DND-41 (cell line): ENCODE results near the gene TBX18.

ENCODE experiments used
- ATAC-seq: fragments of 200-7000 bp; cut with Tn5 transposase; 3 replicates; pipeline ENCODE4 v1.9.1; 2021; ENCODE audit warnings: low read depth; ENCODE audit not compliant: insufficient read depth
- DNase-seq: peaks from one replicate; pipeline ENCODE4 v3.0.0-alpha.2; 2020
- H2AFZ ChIP-seq: 2 replicates; pipeline ENCODE4 v1.6.0; 2012; ENCODE audit warnings: low read depth, low read length
- H3K27ac ChIP-seq: 2 replicates; pipeline ENCODE4 v1.5.1; 2012; ENCODE audit warnings: low read length, inconsistent platforms
- H3K27me3 ChIP-seq: fragments of 200-600 bp; sonication (generic); 2 replicates; pipeline ENCODE4 v1.6.0; 2012; ENCODE audit warnings: low read length, mild to moderate bottlenecking, inconsistent platforms; ENCODE audit not compliant: insufficient read depth, poor library complexity
- H3K36me3 ChIP-seq: 2 replicates; pipeline ENCODE4 v1.5.1; 2012; ENCODE audit warnings: low read length, inconsistent platforms; ENCODE audit not compliant: insufficient read depth
- H3K4me1 ChIP-seq: 2 replicates; pipeline ENCODE4 v1.5.1; 2012; ENCODE audit warnings: mild to moderate bottlenecking, low read length; ENCODE audit not compliant: insufficient read depth
- H3K4me2 ChIP-seq: 2 replicates; pipeline ENCODE4 v1.6.0; 2012; ENCODE audit warnings: mild to moderate bottlenecking, moderate library complexity, low read length, inconsistent platforms; ENCODE audit not compliant: insufficient read depth
- H3K4me3 ChIP-seq, 2 experiments: fragments of 200-600 bp in 1 of 2; shearing (Covaris generic) in 1 of 2; 2 replicates each; pipeline ENCODE4 v1.5.1; 2012 to 2016; ENCODE audit warnings: inconsistent platforms in 2 of 2, low read length in 2 of 2, mild to moderate bottlenecking in 2 of 2, low read depth in 1 of 2, moderate library complexity in 1 of 2
- H3K79me2 ChIP-seq: 2 replicates; pipeline ENCODE4 v1.6.0; 2012; ENCODE audit warnings: low read length, inconsistent platforms; ENCODE audit not compliant: insufficient read depth
- H3K9ac ChIP-seq: 2 replicates; pipeline ENCODE4 v1.6.0; 2012; ENCODE audit warnings: low read depth, mild to moderate bottlenecking, inconsistent platforms, low read length, moderate library complexity
- H3K9me3 ChIP-seq: 2 replicates; pipeline ENCODE4 v1.5.1; 2012; ENCODE audit warnings: low read length, moderate library complexity, mild to moderate bottlenecking, inconsistent platforms; ENCODE audit not compliant: insufficient read depth, severe bottlenecking
- H4K20me1 ChIP-seq: 2 replicates; pipeline ENCODE4 v1.6.0; 2012; ENCODE audit warnings: low read length; ENCODE audit not compliant: insufficient read depth
- CTCF ChIP-seq: IDR thresholded peaks from 2 replicates; pipeline ENCODE4 v1.5.1; 2012; ENCODE audit warnings: borderline replicate concordance, low read length, moderate library complexity, mild to moderate bottlenecking; ENCODE audit not compliant: poor library complexity, severe bottlenecking; ENCODE audit errors: extremely low read depth
- EZH2 ChIP-seq: IDR thresholded peaks from 3 replicates; pipeline ENCODE4 v1.6.1; 2012; ENCODE audit warnings: borderline replicate concordance, low read depth, mild to moderate bottlenecking, moderate library complexity, low read length, inconsistent platforms; ENCODE audit not compliant: severe bottlenecking

The TBX18 gene

GRCh38 chr6:84687431-84687830, 77.0 kb downstream of the TBX18 start:
- Histone ChIP-seq H3K9ac (no peak overlapping the region), H3K4me2 (no peak overlapping the region), H3K27ac (no peak overlapping the region), H3K27me3 (no peaks in the 10 kb centered on the region), H3K4me1 (no peaks in the 10 kb centered on the region), H4K20me1 (no peaks in the 10 kb centered on the region), H3K79me2 (no peaks in the 10 kb centered on the region), H2AFZ (no peak overlapping the region), H3K36me3 (no peaks in the 10 kb centered on the region), H3K9me3 (no peaks in the 10 kb centered on the region), H3K4me3 (no peak overlapping the region)
- no peak for DNase-seq
- ATAC-seq, result no peak
- TF ChIP-seq EZH2 (no peak), CTCF (no peak)

- ATAC-seq, result peak; percentile 62; the same call in 1 of the 3 replicates
- no peak overlapping the region for H2AFZ ChIP-seq
- H3K36me3 ChIP-seq, result no peaks in the 10 kb centered on the region
- no peaks in the 10 kb centered on the region for H3K79me2 ChIP-seq
- DNase-seq, result peak; percentile 22
- no peak overlapping the region for H3K27ac ChIP-seq
- H3K4me2 ChIP-seq, result no peak overlapping the region
- no peaks in the 10 kb centered on the region for H3K9me3 ChIP-seq
- H3K27me3 ChIP-seq, result no peaks in the 10 kb centered on the region
- H4K20me1 ChIP-seq, result no peaks in the 10 kb centered on the region
- TF ChIP-seq CTCF, result peak; percentile 70
- no peak for TF ChIP-seq EZH2
- H3K9ac ChIP-seq, result no peak overlapping the region
- no peaks in the 10 kb centered on the region for H3K4me1 ChIP-seq
- H3K4me3 ChIP-seq, result no peak overlapping the region
Observed at GRCh38 chr6:84685983-84686584, 78.3 kb downstream of the TBX18 start.

GRCh38 chr6:84681693-84682326, 82.6 kb downstream of the TBX18 start:
- Histone ChIP-seq H3K27me3 (no peaks in the 10 kb centered on the region), H3K4me1 (no peaks in the 10 kb centered on the region), H2AFZ (no peak overlapping the region), H3K79me2 (no peaks in the 10 kb centered on the region), H3K9ac (no peak overlapping the region), H3K9me3 (no peaks in the 10 kb centered on the region), H3K4me2 (no peak overlapping the region), H3K36me3 (no peaks in the 10 kb centered on the region), H3K27ac (no peak overlapping the region), H3K4me3 (no peak overlapping the region), H4K20me1 (no peaks in the 10 kb centered on the region)
- TF ChIP-seq CTCF, result no peak
- no peak for TF ChIP-seq EZH2
- DNase-seq, result no peak
- ATAC-seq, result no peak
